Renal cortex interstitium (tissue), 15 donors: ENCODE results near the gene DAD1. TPM values are rescaled to one million over a fixed set of nuclear protein-coding genes. Genes with fewer than 3 reads are reported as not detected.
A peak's percentile ranks its signal among the peaks of the same experiment; 100 is the strongest.
"Not testable (repeated sequence)": the region's sequence is repeated elsewhere in the genome, so short reads cannot be mapped to it uniquely, and the experiment has no call there.

Source experiments
- DNase-seq, 11 donors: peaks; one replicate each; pipeline ENCODE4 v3.0.0-alpha.2; 2013; ENCODE audit warnings: low read depth in 9 of 11, low spot score in 4 of 11; ENCODE audit errors: extremely low read depth in 1 of 11
- long read RNA-seq, 16 experiments: transcript quantifications; one replicate each; lab custom pipeline, GENCODE V29; 2026
- polyA plus RNA-seq, 3 donors: library from polyadenylated mRNA; unstranded; fragments of 120-200 nt; gene quantifications; one replicate each; pipeline ENCODE4 v1.2.1, GENCODE V29; 2013; ENCODE audit not compliant: insufficient read length in 3 of 3

DAD1 gene
- 100 to 1,000 TPM; 238 to 282 (median 257) TPM for polyA plus RNA-seq
- long read RNA-seq, donor 1, transcript DAD1-201 (3 exons, 731 nt): major isoform, 124 of 167 reads
- long read RNA-seq, donor 1, partial matches to known transcripts: 43 of 167 reads
- long read RNA-seq, donor 1, other reads (novel, unspliced or antisense): 0 of 167 reads
- long read RNA-seq, donor 2, transcript DAD1-201 (3 exons, 731 nt): major isoform, 125 of 166 reads
- long read RNA-seq, donor 2, partial matches to known transcripts: 40 of 166 reads
- long read RNA-seq, donor 2, other reads (novel, unspliced or antisense): 0 of 166 reads
- long read RNA-seq, donor 3, transcript DAD1-201 (3 exons, 731 nt): major isoform, 225 of 250 reads
- long read RNA-seq, donor 3, partial matches to known transcripts: 25 of 250 reads
- long read RNA-seq, donor 3, other reads (novel, unspliced or antisense): 0 of 250 reads
- long read RNA-seq, donor 4, transcript DAD1-201 (3 exons, 731 nt): major isoform, 138 of 150 reads
- long read RNA-seq, donor 4, partial matches to known transcripts: 12 of 150 reads
- long read RNA-seq, donor 4, other reads (novel, unspliced or antisense): 0 of 150 reads
- long read RNA-seq, donor 5: 0 reads
- long read RNA-seq, donor 6, transcript DAD1-201 (3 exons, 731 nt): major isoform, 134 of 174 reads
- long read RNA-seq, donor 6, partial matches to known transcripts: 40 of 174 reads
- long read RNA-seq, donor 6, other reads (novel, unspliced or antisense): 0 of 174 reads
- long read RNA-seq, donor 7, transcript DAD1-201 (3 exons, 731 nt): major isoform, 211 of 284 reads
- long read RNA-seq, donor 7, partial matches to known transcripts: 73 of 284 reads
- long read RNA-seq, donor 7, other reads (novel, unspliced or antisense): 0 of 284 reads
- long read RNA-seq, donor 8: 0 reads
- long read RNA-seq, donor 9, transcript DAD1-201 (3 exons, 731 nt): major isoform, 162 of 182 reads
- long read RNA-seq, donor 9, partial matches to known transcripts: 20 of 182 reads
- long read RNA-seq, donor 9, other reads (novel, unspliced or antisense): 0 of 182 reads
- long read RNA-seq, donor 10, transcript DAD1-201 (3 exons, 731 nt): major isoform, 183 of 232 reads
- long read RNA-seq, donor 10, partial matches to known transcripts: 49 of 232 reads
- long read RNA-seq, donor 10, other reads (novel, unspliced or antisense): 0 of 232 reads
- long read RNA-seq, donor 11, transcript DAD1-201 (3 exons, 731 nt): major isoform, 102 of 102 reads
- long read RNA-seq, donor 11, partial matches to known transcripts: 0 of 102 reads
- long read RNA-seq, donor 11, other reads (novel, unspliced or antisense): 0 of 102 reads
- long read RNA-seq, donor 12, transcript DAD1-201 (3 exons, 731 nt): major isoform, 79 of 88 reads
- long read RNA-seq, donor 12, partial matches to known transcripts: 9 of 88 reads
- long read RNA-seq, donor 12, other reads (novel, unspliced or antisense): 0 of 88 reads
- long read RNA-seq, donor 13: 0 reads
- long read RNA-seq, donor 14, transcript DAD1-201 (3 exons, 731 nt): major isoform, 140 of 160 reads
- long read RNA-seq, donor 14, partial matches to known transcripts: 19 of 160 reads
- long read RNA-seq, donor 14, other reads (novel, unspliced or antisense): 0 of 160 reads
- long read RNA-seq, donor 15, transcript DAD1-201 (3 exons, 731 nt): major isoform, 63 of 68 reads
- long read RNA-seq, donor 15, partial matches to known transcripts: 5 of 68 reads
- long read RNA-seq, donor 15, other reads (novel, unspliced or antisense): 0 of 68 reads
- long read RNA-seq, donor 16, transcript DAD1-201 (3 exons, 731 nt): major isoform, 334 of 369 reads
- long read RNA-seq, donor 16, partial matches to known transcripts: 33 of 369 reads
- long read RNA-seq, donor 16, other reads (novel, unspliced or antisense): 0 of 369 reads

- DNase-seq: peak; percentile 98 to 100 (median 99)
These were observed at the start of gene DAD1 for GRCh38 chr14:22589096-22589839. TSS of gene DAD1 (minus strand) at chr14:22589224. CDS start at chr14:22589157, 67 bp downstream.

GRCh38 chr14:22635980-22636379 is 47.0 kb upstream of the DAD1 start:
- not testable (repeated sequence) for DNase-seq

- DNase-seq: no peak
These were observed 45.3 kb upstream of the DAD1 start for GRCh38 chr14:22634233-22634900.

GRCh38 chr14:22630486-22630885 is 41.5 kb upstream of the DAD1 start:
- no peak for DNase-seq

- DNase-seq: no peak
These were observed 41.0 kb upstream of the DAD1 start for GRCh38 chr14:22630066-22630465.

- DNase-seq: no peak
These were observed 40.3 kb upstream of the DAD1 start for GRCh38 chr14:22629361-22629760.

- no peak for DNase-seq
These were observed 38.7 kb upstream of the DAD1 start for GRCh38 chr14:22627506-22628263.

GRCh38 chr14:22626590-22626989 is 37.6 kb upstream of the DAD1 start:
- DNase-seq: no peak

GRCh38 chr14:22623047-22623446 is 34.0 kb upstream of the DAD1 start:
- no peak for DNase-seq

- no peak for DNase-seq
These were observed 33.2 kb upstream of the DAD1 start for GRCh38 chr14:22622255-22622654.

GRCh38 chr14:22615765-22616164 is 26.7 kb upstream of the DAD1 start:
- not testable (repeated sequence) for DNase-seq

GRCh38 chr14:22614240-22614799 is 25.3 kb upstream of the DAD1 start:
- peak in 10 of 11 donors; percentile 55 to 94 (median 81) for DNase-seq

- DNase-seq: no peak
These were observed 24.8 kb upstream of the DAD1 start for GRCh38 chr14:22613736-22614239.

GRCh38 chr14:22613106-22613695 is 24.2 kb upstream of the DAD1 start:
- DNase-seq: no peak

- no peak for DNase-seq
These were observed 21.9 kb upstream of the DAD1 start for GRCh38 chr14:22610931-22611330.
